ENCODE measurements around the gene HAND2.

The HAND2 gene

GRCh38 chr4:173535957-173536356 is 5.9 kb upstream of the HAND2 start:
- DNase-seq: no peak

GRCh38 chr4:173535165-173535902 is 5.3 kb upstream of the HAND2 start:
- no peak for DNase-seq

- DNase-seq: no peak
Measured at GRCh38 chr4:173534434-173534833, 4.4 kb upstream of the HAND2 start.

GRCh38 chr4:173532725-173533511 is 2.9 kb upstream of the HAND2 start:
- DNase-seq: no peak

GRCh38 chr4:173531086-173531965 is 1.3 kb upstream of the HAND2 start:
- DNase-seq: no peak

GRCh38 chr4:173530326-173531085 is 477 bp upstream of the HAND2 start:
- DNase-seq: no peak

DNA sequence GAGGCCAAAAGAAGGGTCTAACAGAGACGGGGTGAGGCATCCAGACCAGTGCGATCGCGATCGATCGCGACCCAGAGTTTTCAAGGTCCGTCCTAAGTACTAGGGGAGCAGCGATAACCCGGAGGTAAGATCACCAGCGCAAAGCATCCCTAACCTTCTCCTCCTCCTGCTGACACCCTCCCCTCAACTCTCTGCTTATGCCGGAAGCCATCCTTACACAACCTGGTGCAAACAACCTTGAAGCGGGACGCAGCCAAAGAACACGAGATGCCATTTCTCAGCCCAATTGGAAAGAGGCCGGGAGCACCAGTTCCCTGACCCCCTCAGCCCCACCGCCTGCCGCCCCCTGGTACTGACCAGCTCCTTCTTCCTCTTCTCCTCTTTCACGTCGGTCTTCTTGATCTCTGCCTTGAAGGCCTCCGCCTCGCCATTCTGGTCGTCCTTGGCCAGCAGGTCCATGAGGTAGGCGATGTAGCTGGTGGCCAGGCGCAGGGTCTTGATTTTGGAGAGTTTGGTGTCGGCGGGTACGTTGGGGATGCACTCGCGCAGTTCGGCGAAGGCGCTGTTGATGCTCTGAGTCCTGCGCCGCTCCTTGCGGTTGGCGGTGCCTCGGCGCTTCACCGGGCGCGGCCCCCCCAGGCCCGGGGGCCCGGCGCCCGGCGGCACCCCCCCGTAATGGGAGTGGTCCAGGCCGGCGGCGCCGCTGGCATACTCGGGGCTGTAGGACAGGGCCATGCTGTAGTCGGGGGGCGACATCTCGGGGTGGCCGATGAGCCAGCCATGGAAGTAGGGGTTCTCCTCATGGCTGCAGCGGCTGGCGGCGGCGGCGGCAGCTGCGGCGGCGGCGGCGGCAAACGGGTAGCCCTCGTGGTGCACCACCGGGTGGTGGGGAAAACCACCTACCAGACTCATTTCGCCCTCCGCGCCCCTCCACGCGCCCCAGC is 1.4 kb downstream of the HAND2 start:
- no peak for DNase-seq

DNA sequence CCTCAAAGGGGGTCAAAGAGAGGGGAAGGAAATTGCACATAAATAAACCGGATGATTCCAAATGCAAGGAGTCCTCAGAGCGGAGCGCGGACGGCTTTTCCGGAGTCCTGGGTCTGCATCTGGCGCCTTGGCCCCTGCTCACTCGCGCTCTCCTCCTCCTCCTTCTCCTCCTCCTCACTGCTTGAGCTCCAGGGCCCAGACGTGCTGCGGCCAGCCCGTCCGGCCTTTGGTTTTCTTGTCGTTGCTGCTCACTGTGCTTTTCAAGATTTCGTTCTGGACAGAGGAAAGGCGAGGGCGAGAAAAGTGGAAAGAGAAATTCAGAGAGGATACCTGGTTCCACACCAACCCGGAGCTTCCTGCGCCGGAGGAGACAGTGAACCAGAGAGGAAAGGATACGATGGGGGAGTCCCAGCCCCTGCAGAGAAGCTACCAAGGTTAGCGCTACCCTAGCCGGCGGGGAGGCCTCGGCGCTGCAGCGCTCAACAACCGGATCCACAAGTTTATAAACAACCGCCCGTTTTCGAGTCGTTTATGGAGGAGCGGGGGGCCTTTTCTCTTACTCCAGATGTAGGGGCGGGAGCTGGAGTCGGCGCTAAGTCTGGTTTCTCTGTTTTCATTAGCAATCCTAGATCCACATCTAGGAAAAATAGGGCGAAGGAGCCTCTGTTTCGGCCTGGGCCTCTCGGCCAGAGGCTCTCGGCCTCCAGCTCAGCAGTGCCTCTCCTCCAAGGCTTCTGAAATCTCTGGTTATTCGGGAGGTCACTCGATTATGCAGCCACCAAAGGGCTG is 2.7 kb downstream of the HAND2 start:
- DNase-seq: no peak

GRCh38 chr4:173526724-173527102 is 3.3 kb downstream of the HAND2 start:
- no peak for DNase-seq

GRCh38 chr4:173526027-173526482 is 4.0 kb downstream of the HAND2 start:
- DNase-seq: no peak

GRCh38 chr4:173525118-173526011 is 4.7 kb downstream of the HAND2 start:
- no peak for DNase-seq

GRCh38 chr4:173524218-173525117 is 5.6 kb downstream of the HAND2 start:
- no peak for DNase-seq

DNA sequence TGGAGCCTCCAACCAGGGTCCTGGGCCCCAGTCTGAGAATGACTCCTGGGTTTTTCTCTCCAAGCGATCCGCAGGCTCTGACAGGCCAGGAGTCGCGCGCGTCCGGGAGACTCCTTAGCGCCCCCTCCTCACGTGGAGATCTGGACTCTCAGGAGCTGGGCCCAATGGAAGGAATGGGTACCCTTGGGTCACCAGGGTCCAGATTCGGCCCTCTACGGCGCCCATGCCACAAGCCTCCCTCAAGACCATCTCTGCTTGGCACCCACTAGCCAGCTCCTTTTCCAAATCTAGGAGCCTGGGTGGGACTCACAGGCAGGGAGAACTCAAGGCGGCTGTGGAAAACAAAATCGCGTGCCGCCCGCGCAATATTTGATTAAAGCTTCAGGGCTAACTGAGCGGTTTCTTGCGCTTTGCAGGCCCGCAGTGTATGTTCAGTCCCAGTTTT is 7.1 kb downstream of the HAND2 start:
- DNase-seq: no peak

- DNase-seq: no peak
Measured at GRCh38 chr4:173522160-173522950, 7.7 kb downstream of the HAND2 start.

DNA sequence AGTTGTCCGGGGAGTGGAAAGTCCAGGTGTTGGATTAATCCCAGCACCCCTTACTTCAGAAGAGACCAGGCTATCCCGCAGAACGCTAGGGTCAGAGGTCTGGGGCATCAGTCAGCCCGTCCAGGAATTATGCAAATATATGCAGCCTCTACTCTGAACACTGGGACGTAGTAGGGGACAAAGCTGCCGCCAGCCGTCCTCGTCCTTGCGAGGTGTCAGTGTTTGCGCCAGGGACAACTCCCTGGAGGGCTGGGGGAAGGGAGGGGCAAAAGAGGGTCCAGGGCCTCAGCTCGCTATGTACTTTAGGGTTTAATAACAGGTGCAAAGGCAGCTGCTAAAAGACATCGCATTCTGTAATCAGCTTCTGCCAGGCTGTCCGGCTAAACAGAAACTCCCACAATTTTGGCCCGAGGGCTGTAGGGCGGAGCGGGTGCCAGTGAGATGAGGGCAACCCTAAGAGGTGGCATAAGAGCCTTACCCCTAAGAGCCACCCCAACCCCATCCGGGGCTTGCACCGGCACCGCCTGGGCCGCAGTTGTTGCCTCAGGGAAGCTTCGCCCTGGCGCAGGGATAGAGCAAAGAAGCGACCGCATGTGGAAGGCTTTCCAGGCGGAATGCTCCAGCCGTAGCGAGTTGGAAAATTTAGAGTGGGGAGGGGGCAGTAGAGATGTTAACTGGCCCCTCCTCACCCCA is 8.4 kb downstream of the HAND2 start:
- DNase-seq: no peak

DNA sequence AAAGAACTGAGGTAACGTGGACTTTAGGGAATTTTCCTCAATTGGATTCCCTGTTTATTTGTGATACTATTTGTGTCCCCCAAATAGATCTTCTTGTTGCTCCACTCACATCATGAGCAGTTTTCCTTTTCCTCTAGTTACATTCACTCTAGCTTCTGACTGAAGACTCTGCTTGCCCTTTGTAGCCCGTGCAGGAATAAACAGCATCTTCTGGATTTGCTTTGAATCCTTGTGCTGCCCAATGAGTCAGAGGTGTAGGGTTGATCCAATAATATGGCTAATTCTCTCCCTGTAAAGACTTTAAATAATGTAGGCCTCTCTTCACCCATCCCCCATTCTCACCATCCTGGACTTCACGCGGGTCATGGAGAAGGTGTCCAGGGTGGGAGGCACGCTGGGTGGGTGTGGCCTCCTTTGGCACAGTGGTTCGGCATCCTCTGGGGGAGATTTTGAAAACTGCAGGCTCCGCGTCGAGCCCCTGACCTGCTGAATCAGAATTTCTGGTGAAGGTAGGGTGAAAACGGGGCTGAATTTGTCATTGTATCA is 9.0 kb downstream of the HAND2 start:
- DNase-seq: no peak
